GM10266 (cell line): ENCODE data around the gene MT3.

ENCODE experiments used
- DNase-seq: peaks from one replicate; pipeline ENCODE4 v3.0.0; 2012; ENCODE audit errors: extremely low spot score
- CTCF ChIP-seq: IDR thresholded peaks from 2 replicates; pipeline ENCODE4 v1.5.1; 2012; ENCODE audit warnings: mild to moderate bottlenecking, low read depth; ENCODE audit not compliant: control insufficient read depth, insufficient read depth; ENCODE audit errors: missing control alignments

Gene MT3

GRCh38 chr16:56594292-56594619 lies 4.9 kb downstream of the MT3 start:
- no peak for DNase-seq
- TF ChIP-seq CTCF: no peak

- peak; percentile 68 for DNase-seq
- TF ChIP-seq CTCF: peak; percentile 55
Measured at GRCh38 chr16:56600398-56600999, 11.2 kb downstream of the MT3 start.

GRCh38 chr16:56601325-56601724 lies 12.0 kb downstream of the MT3 start:
- no peak for TF ChIP-seq CTCF
- no peak for DNase-seq

- peak; percentile 27 for TF ChIP-seq CTCF
- no peak for DNase-seq
Measured at GRCh38 chr16:56603589-56603988, 14.3 kb downstream of the MT3 start.

GRCh38 chr16:56604966-56605365 lies 15.6 kb downstream of the MT3 start:
- TF ChIP-seq CTCF: no peak
- DNase-seq: no peak

GRCh38 chr16:56605475-56605874 lies 16.1 kb downstream of the MT3 start:
- no peak for TF ChIP-seq CTCF
- no peak for DNase-seq

GRCh38 chr16:56606071-56606475 lies 16.7 kb downstream of the MT3 start:
- no peak for DNase-seq
- TF ChIP-seq CTCF: no peak
